Measurements from ENCODE around the gene PCBD2.
"Not testable (repeated sequence)": the region's sequence is repeated elsewhere in the genome, so short reads cannot be mapped to it uniquely, and the experiment has no call there.

PCBD2 gene

GRCh38 chr5:134993161-134993560 is 88.2 kb downstream of the PCBD2 start:
- DNase-seq = no peak
- no peak for TF ChIP-seq GATA1 (IDR thresholded peaks at IDR 0.05; ENCODE audit: low read depth, low read length)
- TF ChIP-seq POLR2A (IDR thresholded peaks at IDR 0.05; ENCODE audit: low read length) = no peak

- no peak for DNase-seq
- TF ChIP-seq GATA1 (IDR thresholded peaks at IDR 0.05; ENCODE audit: low read depth, low read length) (no peak), POLR2A (IDR thresholded peaks at IDR 0.05; ENCODE audit: low read length) (no peak)
These were observed 89.7 kb downstream of the PCBD2 start for GRCh38 chr5:134994560-134995156.

- TF ChIP-seq POLR2A (IDR thresholded peaks at IDR 0.05; ENCODE audit: low read length) (no peak), GATA1 (IDR thresholded peaks at IDR 0.05; ENCODE audit: low read depth, low read length) (no peak)
These were observed 91.0 kb downstream of the PCBD2 start for GRCh38 chr5:134995850-134996402.

GRCh38 chr5:134997015-134997414 is 92.1 kb downstream of the PCBD2 start:
- TF ChIP-seq GATA1 (IDR thresholded peaks at IDR 0.05; ENCODE audit: low read depth, low read length) (no peak), POLR2A (IDR thresholded peaks at IDR 0.05; ENCODE audit: low read length) (no peak)
- no peak for DNase-seq

More at GRCh38 chr5:134995850-134996402, 91.0 kb downstream of the PCBD2 start:
- DNase-seq = no peak

GRCh38 chr5:134998068-134998467 is 93.1 kb downstream of the PCBD2 start:
- not testable (repeated sequence) for DNase-seq

GRCh38 chr5:135004376-135004775 is 99.4 kb downstream of the PCBD2 start:
- no peak for DNase-seq
- no peak for TF ChIP-seq GATA1 (IDR thresholded peaks at IDR 0.05; ENCODE audit: low read depth, low read length)
- no peak for TF ChIP-seq POLR2A (IDR thresholded peaks at IDR 0.05; ENCODE audit: low read length)

GRCh38 chr5:135005076-135005475 is 100.1 kb downstream of the PCBD2 start:
- TF ChIP-seq POLR2A (IDR thresholded peaks at IDR 0.05; ENCODE audit: low read length) = no peak
- no peak for TF ChIP-seq GATA1 (IDR thresholded peaks at IDR 0.05; ENCODE audit: low read depth, low read length)
- no peak for DNase-seq

GRCh38 chr5:135007305-135007704 is 102.4 kb downstream of the PCBD2 start:
- no peak for DNase-seq
- no peak for TF ChIP-seq POLR2A (IDR thresholded peaks at IDR 0.05; ENCODE audit: low read length)
- TF ChIP-seq GATA1 (IDR thresholded peaks at IDR 0.05; ENCODE audit: low read depth, low read length) = no peak

- no peak for DNase-seq
- TF ChIP-seq GATA1 (IDR thresholded peaks at IDR 0.05; ENCODE audit: low read depth, low read length) (no peak), POLR2A (IDR thresholded peaks at IDR 0.05; ENCODE audit: low read length) (no peak)
These were observed 102.9 kb downstream of the PCBD2 start for GRCh38 chr5:135007749-135008363.

- DNase-seq = no peak
- TF ChIP-seq POLR2A (IDR thresholded peaks at IDR 0.05; ENCODE audit: low read length) = no peak
- TF ChIP-seq GATA1 (IDR thresholded peaks at IDR 0.05; ENCODE audit: low read depth, low read length) = no peak
These were observed 103.6 kb downstream of the PCBD2 start for GRCh38 chr5:135008556-135008955.

- no peak for DNase-seq
- no peak for TF ChIP-seq GATA1 (IDR thresholded peaks at IDR 0.05; ENCODE audit: low read depth, low read length)
- no peak for TF ChIP-seq POLR2A (IDR thresholded peaks at IDR 0.05; ENCODE audit: low read length)
These were observed 104.2 kb downstream of the PCBD2 start for GRCh38 chr5:135008981-135009735.

- no peak for DNase-seq
- no peak for TF ChIP-seq GATA1 (IDR thresholded peaks at IDR 0.05; ENCODE audit: low read depth, low read length)
- no peak for TF ChIP-seq POLR2A (IDR thresholded peaks at IDR 0.05; ENCODE audit: low read length)
These were observed 105.0 kb downstream of the PCBD2 start for GRCh38 chr5:135009736-135010501.

- no peak for TF ChIP-seq GATA1 (IDR thresholded peaks at IDR 0.05; ENCODE audit: low read depth, low read length)
- TF ChIP-seq POLR2A (IDR thresholded peaks at IDR 0.05; ENCODE audit: low read length) = no peak
- DNase-seq = peak in 1 of 2 experiments; percentile 19
These were observed 105.8 kb downstream of the PCBD2 start for GRCh38 chr5:135010502-135011354.

Measured in erythroblast (primary cell).